Fibroblast of lung (primary cell): ENCODE results near the gene KRT32. TPM values are rescaled to one million over a fixed set of nuclear protein-coding genes. Genes with fewer than 3 reads are reported as not detected.

Experiments used
- DNase-seq, 2 donors: peaks; one replicate each; pipeline versions ENCODE4 v3.0.0 to v3.0.0-alpha.2; 2010; ENCODE audit warnings: low read depth in 2 of 2
- H2AFZ ChIP-seq: 2 replicates; pipeline ENCODE4 v1.5.1; 2012; ENCODE audit warnings: low read length, control low read depth, inconsistent platforms
- H3K27ac ChIP-seq: 2 replicates; pipeline ENCODE4 v1.5.1; 2011; ENCODE audit warnings: low read length, control low read depth; ENCODE audit not compliant: insufficient read depth
- H3K27me3 ChIP-seq: 2 replicates; pipeline ENCODE4 v1.5.1; 2011; ENCODE audit warnings: mild to moderate bottlenecking, low read length; ENCODE audit not compliant: control insufficient read depth, insufficient read depth
- H3K36me3 ChIP-seq: 2 replicates; pipeline ENCODE4 v1.5.1; 2011; ENCODE audit warnings: low read length; ENCODE audit not compliant: control insufficient read depth, insufficient read depth
- H3K4me1 ChIP-seq: 2 replicates; pipeline ENCODE4 v1.5.1; 2011; ENCODE audit warnings: low read length; ENCODE audit not compliant: control insufficient read depth, insufficient read depth; ENCODE audit errors: extremely low read depth
- H3K4me2 ChIP-seq: 2 replicates; pipeline ENCODE4 v1.5.1; 2011; ENCODE audit warnings: low read length, control low read depth; ENCODE audit not compliant: insufficient read depth; ENCODE audit errors: extremely low read depth
- H3K4me3 ChIP-seq, 4 experiments: fragments of 200-600 bp in 1 of 4; sonication (generic) in 1 of 4; replicated peaks in 1 of 4; 2 replicates each; pipeline ENCODE4 v1.5.1; 2011 to 2016; ENCODE audit warnings: low read length in 4 of 4, low read depth in 3 of 4, mild to moderate bottlenecking in 3 of 4, control low read depth in 2 of 4, inconsistent platforms in 1 of 4, mixed read lengths in 1 of 4; ENCODE audit not compliant: insufficient read depth in 1 of 4; ENCODE audit errors: control extremely low read depth in 1 of 4
- H3K79me2 ChIP-seq: 2 replicates; pipeline ENCODE4 v1.5.1; 2012; ENCODE audit warnings: mild to moderate bottlenecking, low read length, inconsistent platforms; ENCODE audit not compliant: control insufficient read depth, insufficient read depth
- H3K9ac ChIP-seq: 2 replicates; pipeline ENCODE4 v1.5.1; 2011; ENCODE audit warnings: mild to moderate bottlenecking, low read length, control low read depth; ENCODE audit not compliant: insufficient read depth
- H3K9me3 ChIP-seq: 2 replicates; pipeline ENCODE4 v1.5.1; 2012; ENCODE audit warnings: low read depth, low read length; ENCODE audit not compliant: control insufficient read depth, insufficient read depth
- H4K20me1 ChIP-seq: 2 replicates; pipeline ENCODE4 v1.5.1; 2011; ENCODE audit warnings: low read length; ENCODE audit not compliant: control insufficient read depth, insufficient read depth; ENCODE audit errors: extremely low read depth
- CTCF ChIP-seq, 2 donors: IDR thresholded peaks in 1 of 2; conservative IDR thresholded peaks in 1 of 2; 1 replicate in 1 of 2; 2 replicates in 1 of 2; pipeline ENCODE4 v1.5.1; 2011 to 2012; ENCODE audit warnings: low read length in 2 of 2, control low read depth in 1 of 2, inconsistent platforms in 1 of 2, low read depth in 1 of 2, mild to moderate bottlenecking in 1 of 2
- EZH2 ChIP-seq: IDR thresholded peaks from 2 replicates; pipeline ENCODE4 v1.5.1; 2012; ENCODE audit warnings: low read length, control low read depth, mild to moderate bottlenecking; ENCODE audit errors: missing control alignments
- polyA plus RNA-seq, 2 donors: library from polyadenylated mRNA; depleted of rRNA in 1 of 2; stranded (reverse) in 1 of 2; unstranded in 1 of 2; fragments of >200 nt; gene quantifications; 2 replicates each; pipeline ENCODE4 v1.2.1, GENCODE V29; 2011 to 2012; ENCODE audit warnings: missing spikeins in 1 of 2
- total RNA-seq: library from RNA; depleted of rRNA; stranded (reverse); fragments of >200 nt; gene quantifications from 2 replicates; pipeline ENCODE4 v1.2.1, GENCODE V29; 2014

The KRT32 gene
- total and polyA plus RNA-seq, 2 donors (not counting 1 experiment from before 2014, with no cell fraction given): under 0.01 to 0.03 TPM

GRCh38 chr17:41483991-41484826, 17.0 kb upstream of the KRT32 start:
- H3K36me3 ChIP-seq: no peaks in the 10 kb centered on the region
- H3K9ac ChIP-seq: no peak overlapping the region
- H2AFZ ChIP-seq: no peak overlapping the region
- H3K27me3 ChIP-seq: peaks cover 7% of the 10 kb centered on the region
- no peak for TF ChIP-seq EZH2
- no peak for TF ChIP-seq CTCF (conservative IDR thresholded peaks at IDR 0.05 in 1 of 2, IDR thresholded peaks at IDR 0.05 in 1 of 2; ENCODE audit: low read depth in 1 of 2, low read length in 2 of 2)
- no peaks in the 10 kb centered on the region for H3K4me1 ChIP-seq
- H3K4me2 ChIP-seq: no peak overlapping the region
- no peak overlapping the region for H3K4me3 ChIP-seq
- H3K27ac ChIP-seq: no peak overlapping the region
- no peaks in the 10 kb centered on the region for H3K9me3 ChIP-seq
- H4K20me1 ChIP-seq: no peaks in the 10 kb centered on the region
- DNase-seq: no peak
- no peaks in the 10 kb centered on the region for H3K79me2 ChIP-seq

GRCh38 chr17:41483531-41483930, 16.3 kb upstream of the KRT32 start:
- Histone ChIP-seq H3K27me3 (peaks cover 7% of the 10 kb centered on the region), H3K36me3 (no peaks in the 10 kb centered on the region), H3K79me2 (no peaks in the 10 kb centered on the region), H2AFZ (no peak overlapping the region), H3K27ac (no peak overlapping the region), H3K9ac (no peak overlapping the region), H3K4me3 (no peak overlapping the region), H4K20me1 (no peaks in the 10 kb centered on the region), H3K4me2 (no peak overlapping the region), H3K9me3 (no peaks in the 10 kb centered on the region), H3K4me1 (no peaks in the 10 kb centered on the region)
- TF ChIP-seq EZH2: no peak
- TF ChIP-seq CTCF (conservative IDR thresholded peaks at IDR 0.05 in 1 of 2, IDR thresholded peaks at IDR 0.05 in 1 of 2; ENCODE audit: low read depth in 1 of 2, low read length in 2 of 2): no peak
- no peak for DNase-seq

- H3K4me3 ChIP-seq: no peak within 1 kb of the TSS
- peaks cover 7% of the 10 kb centered on the region for H3K27me3 ChIP-seq
- no peak within 1 kb of the TSS for H3K27ac ChIP-seq
- no peaks in the 10 kb centered on the region for H3K36me3 ChIP-seq
- H4K20me1 ChIP-seq: no peaks in the 10 kb centered on the region
- H2AFZ ChIP-seq: no peak within 1 kb of the TSS
- no peak for DNase-seq
- H3K9ac ChIP-seq: no peak within 1 kb of the TSS
- H3K4me2 ChIP-seq: no peak within 1 kb of the TSS
- TF ChIP-seq CTCF (conservative IDR thresholded peaks at IDR 0.05 in 1 of 2, IDR thresholded peaks at IDR 0.05 in 1 of 2; ENCODE audit: low read depth in 1 of 2, low read length in 2 of 2) (no peak), EZH2 (no peak)
- H3K79me2 ChIP-seq: no peaks in the 10 kb centered on the region
- no peaks in the 10 kb centered on the region for H3K4me1 ChIP-seq
- no peaks in the 10 kb centered on the region for H3K9me3 ChIP-seq
These were observed 13.8 kb upstream of the KRT32 start, which contains the start of gene KRT35 for GRCh38 chr17:41481036-41481435. TSS of gene KRT35 (minus strand) at chr17:41481151. CDS start at chr17:41481097, 54 bp downstream.
